ENCODE data around the gene PLEK2.

The PLEK2 gene

DNA sequence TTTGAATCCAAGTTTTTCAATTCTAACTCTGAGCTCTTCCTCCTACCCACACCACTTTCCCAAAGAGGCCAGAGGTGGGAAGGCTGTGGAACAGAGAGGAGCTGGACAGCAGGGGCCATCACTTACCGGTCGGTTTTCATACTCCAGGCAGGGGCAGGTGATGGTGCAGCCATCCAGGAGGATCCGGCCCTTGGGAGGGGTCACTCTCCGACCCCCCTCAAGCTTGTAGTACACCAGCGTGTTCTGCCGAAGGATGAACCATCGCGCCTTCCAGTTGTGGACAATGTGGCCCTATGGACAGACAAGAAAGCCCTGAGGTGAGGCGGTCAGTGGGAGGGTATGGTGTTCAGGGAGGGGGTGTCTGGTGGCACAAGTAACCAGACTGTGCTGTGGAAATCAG is 14.4 kb downstream of the PLEK2 start:
- no peak for DNase-seq (ENCODE audit: low spot score)

DNA sequence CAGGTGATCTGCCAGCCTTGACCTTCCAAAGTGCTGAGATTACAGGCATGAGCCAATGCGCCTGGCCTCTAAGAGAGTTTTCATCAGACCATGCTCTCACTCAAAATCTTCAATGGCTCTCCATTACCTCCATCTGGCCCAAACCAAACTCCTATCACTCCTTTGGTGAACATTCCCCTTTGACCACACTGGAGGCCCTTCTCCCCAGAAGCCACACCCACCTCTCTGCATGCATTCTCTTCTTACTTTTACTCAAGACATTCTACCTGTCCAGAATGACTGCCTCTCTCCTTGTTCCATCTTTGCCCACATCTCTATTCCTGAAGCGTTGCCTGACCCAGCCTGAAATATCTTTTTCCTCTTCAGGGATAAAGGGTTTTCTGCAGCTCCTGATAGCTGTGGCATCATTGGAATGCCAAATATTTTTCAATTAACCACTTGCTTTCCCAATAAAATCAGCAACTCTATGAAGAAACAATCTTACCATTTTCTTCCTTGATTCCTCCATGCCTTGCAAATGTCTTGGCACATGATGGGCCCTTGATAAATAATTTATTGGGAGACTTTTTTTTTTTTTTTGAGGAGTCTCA is 15.5 kb downstream of the PLEK2 start:
- no peak for DNase-seq (ENCODE audit: low spot score)

DNA sequence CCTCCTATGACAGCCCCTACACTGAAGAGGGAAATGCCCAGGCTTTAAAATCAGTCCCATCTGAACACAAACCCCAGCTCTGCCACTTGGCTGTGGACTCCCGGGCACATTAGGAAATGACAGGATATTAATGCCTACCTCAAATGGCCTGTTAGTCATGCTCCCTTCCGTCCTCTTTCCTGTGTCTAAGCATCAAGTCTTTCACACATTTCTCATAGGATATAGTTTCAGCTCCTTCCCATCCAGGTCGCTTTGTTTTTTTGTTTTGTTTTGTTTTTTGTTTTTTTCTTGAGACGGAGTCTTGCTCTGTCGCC is 16.1 kb downstream of the PLEK2 start:
- DNase-seq (ENCODE audit: low spot score), result no peak

DNA sequence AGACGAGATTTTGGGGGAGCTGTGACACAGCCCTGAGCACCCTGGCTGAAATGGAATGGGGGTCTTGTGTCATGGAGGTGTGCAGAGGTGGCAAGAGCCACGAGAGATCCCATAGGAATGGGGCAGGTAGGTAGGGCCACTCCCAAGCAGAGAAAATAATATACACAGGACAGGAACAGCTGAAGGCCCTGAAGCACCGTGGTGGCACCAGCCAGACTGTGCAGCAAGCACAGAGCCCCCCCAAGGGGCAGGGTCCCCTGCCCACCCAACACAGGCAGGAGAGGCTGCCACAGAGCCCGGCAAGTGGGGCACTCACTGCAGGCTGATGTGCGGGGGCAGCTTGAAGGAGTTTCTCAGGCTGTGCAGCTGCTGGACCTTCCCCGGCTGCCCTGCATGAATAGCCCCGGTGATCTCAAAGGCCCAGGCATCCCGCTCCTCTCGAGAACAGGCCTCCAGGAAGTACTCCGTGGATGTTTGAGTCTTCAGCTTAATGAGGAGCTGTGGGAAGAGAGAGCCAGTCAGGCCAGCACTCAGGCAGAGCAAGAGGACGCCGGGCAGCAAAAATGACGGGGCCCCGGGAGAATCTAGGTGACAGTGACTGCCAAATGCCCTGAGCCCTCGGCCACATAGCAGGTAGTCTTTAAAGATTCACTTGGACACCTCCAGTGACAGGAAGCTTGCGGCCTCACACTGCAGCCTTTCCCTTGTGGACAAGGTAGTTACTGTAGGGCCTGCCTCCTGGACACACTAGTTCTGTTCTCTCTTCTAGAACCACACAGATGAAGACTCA is 16.7 kb downstream of the PLEK2 start:
- DNase-seq (ENCODE audit: low spot score), result no peak

DNA sequence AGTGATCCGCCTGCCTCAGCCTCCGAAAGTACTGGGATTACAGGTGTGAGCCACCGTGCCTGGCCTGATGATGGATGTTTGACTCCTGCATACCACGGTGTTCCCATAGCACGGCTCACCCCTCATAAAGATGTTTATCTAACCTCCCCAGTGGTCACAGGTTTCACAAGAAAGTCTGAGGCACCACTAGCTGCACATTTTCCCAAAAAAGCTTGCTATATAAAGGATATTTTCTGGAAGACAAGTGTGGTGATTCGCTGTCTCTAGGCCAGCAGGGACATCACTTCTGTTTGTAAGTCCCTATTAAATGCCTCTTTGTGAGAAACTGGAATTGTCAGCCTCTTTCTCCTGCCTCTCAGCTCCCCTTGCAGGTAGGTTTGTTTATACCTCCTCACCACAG is 18.3 kb downstream of the PLEK2 start:
- no peak for DNase-seq (ENCODE audit: low spot score)

DNA sequence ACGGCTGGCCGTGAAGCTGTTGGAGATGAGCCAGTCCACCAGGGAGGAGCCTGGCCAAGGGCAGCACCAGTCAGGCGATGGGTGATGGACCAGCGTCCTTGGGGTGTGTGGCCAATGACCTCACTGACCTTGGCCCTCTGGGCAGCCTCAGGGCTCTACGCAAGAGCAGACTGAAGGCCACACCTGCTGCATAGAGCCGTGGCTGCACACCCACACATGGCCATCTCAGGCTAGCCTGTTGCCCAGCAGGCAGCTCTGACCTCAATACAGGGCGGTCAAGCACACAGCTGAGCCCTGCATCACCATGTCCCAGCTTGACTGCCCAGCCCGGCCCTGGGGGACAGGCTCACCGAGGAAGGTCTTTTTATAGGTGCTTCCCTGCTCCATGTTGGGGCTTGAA is 19.2 kb downstream of the PLEK2 start:
- DNase-seq (ENCODE audit: low spot score), result no peak

DNA sequence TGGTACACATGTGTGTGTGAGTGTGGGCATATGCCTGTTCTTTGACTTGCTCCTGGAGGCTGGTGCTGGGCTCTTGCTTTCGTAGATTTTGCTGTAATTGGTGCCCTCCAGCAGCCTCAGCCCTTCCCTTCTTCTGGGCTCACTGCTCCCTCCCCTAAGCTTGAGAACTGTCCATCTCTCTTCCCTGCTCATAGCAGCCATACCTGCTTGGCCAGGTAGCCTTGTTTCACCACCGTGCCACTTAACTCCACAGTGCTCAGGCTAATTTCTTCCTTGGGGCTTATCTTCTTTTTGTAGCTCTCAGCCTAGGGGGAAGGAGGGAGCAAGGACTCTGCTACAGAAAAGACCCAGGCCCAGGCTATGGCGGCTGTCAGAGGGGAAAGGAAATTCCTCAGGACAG is 19.8 kb downstream of the PLEK2 start:
- DNase-seq (ENCODE audit: low spot score), result no peak

DNA sequence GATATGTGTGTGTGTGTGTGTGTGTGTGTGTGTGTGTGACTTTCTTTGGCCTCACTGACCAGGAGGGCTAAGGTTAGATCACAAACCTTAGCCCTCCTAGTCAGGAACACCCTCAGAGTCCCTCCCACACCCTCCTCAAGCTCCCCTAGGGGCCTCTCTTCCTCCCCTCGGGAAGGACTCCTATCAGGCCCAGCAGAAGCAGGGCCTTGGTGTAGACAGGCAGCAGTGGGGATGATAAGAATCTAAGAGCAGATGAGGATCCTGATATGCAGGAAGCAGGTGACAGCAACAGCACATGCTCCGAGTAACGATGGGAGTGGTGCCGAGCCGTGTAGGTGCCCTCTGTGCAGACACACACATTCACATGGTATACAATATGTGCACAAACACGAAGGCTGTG is 20.7 kb downstream of the PLEK2 start:
- DNase-seq (ENCODE audit: low spot score), result no peak

DNA sequence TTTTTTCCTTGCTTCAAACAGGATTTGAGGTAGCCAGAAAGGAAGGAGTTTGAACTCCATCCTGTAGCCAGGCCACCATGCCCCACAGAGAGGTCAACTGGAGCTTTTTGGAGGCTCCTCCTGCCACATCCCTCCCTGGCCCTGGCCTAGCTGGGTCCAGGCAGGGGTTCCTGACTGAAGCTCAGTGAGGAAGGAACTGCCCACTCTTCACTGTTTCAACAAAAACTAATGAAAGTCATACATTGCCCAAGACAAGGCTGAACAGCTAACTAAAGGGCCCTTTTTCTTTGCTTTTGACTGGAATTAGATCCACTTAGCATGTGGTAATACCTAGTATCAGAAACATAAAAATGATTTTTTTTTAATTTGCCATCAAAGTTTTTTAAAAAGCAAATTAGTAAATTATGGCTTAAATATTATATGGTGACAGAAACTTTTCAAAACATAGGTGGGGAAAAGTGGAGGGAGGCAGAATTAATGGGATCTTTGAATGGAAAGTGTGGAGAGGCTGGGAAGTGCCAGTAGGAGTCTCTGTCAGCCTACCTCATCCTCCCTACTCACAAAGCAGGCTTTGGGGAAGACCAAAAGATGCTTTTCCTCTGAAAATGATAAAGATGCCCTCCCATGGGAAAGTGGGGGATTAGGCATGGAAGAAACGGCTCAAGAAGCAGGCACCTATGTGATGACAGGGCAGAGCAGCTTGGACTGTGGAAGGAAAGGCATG is 22.0 kb downstream of the PLEK2 start:
- no peak for DNase-seq (ENCODE audit: low spot score)

DNA sequence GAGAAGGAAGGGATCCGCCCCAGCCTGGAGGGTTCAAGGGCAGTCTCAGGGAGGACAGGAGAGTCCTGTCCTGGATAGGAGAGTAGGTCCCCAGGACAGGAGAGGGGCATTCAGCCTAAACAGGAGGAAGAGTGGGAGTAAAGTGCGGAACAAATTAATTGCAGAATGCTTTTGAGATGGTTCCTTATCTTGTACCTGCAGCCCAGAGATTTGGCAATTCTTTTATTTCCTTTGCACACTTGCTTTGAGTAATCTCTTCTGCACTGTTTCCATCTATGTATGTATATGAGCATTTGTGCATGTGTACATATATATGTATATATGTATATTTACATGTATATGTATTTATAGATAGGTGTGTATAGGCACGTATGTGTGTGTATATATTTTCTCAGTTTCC is 22.7 kb downstream of the PLEK2 start:
- DNase-seq (ENCODE audit: low spot score), result no peak

DNA sequence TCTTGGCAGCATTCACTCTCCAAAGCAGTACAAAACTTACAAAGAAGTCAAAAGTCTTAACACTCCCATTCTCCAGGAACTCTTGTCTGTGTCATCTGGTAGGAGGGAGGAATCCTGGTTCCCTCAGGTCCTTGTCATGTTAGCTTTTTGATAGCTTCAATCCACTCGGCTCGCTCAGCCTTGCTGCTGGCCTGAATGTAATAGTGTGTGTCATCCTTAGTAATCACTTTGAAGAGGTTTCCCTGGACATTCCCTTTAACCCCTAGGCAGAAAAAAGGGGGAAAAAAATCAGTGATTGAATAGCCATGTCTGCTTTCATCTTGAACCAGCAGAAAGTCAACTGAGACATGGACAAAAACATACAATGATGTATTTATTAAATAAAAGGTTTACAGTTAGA is 24.8 kb downstream of the PLEK2 start:
- no peak for DNase-seq (ENCODE audit: low spot score)

DNA sequence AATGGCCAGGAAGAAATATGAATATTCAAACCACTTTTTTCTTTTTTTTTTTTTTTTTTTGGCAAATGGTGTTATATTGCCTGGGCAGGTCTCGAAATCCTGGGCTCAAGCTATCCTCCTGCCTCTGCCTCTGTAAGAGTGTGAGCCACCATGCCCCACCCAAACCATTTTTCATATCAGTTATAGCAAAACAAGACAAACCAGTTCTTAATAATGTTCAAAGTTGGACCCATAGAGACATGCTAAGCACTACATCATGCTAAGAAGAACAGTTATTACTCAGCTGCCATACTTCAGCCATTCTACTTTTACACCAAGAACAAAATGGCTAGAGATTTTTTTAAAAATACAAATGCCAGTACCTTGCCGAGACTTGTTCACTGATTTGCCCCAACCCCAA is 26.3 kb downstream of the PLEK2 start:
- DNase-seq (ENCODE audit: low spot score), result no peak

DNA sequence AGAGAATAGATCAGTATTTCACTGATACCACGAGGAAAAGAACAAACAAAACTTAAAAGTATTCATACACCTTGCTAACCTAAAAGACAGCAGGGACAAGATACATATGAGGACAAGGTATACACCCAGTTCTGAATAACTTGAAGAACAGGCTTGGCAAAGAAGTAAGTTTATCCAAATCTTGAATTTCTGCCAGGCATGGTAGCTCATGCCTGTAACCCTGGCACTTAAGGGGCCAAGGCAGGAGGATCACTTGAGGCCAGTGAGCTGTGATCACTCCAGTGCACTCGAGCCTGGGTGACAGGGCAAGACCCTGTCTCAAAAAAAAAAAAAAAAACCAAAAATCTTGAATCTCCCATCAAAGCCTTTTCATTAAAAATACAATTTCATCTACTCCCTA is 26.8 kb downstream of the PLEK2 start:
- DNase-seq (ENCODE audit: low spot score), result no peak

DNA sequence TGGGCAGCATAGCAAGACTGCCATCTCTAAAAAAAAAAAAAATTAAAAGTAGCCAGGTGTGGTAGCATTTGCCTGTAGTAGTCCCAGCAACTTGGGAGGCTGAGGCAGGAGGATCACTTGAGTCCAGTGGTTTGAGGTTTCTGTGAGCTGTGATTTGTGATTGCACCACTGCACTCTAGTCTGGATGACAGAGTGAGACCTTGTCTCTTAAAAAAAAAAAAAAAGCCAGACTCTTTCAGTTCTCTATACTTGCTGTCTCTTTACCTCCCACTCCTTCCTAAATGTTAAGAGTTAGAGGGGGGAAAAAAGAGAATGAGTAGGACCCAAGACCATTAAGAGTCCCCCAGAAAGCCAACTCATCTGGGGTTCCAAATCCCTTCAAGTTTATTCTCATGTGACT is 34.0 kb downstream of the PLEK2 start:
- no peak for DNase-seq (ENCODE audit: low spot score)

DNA sequence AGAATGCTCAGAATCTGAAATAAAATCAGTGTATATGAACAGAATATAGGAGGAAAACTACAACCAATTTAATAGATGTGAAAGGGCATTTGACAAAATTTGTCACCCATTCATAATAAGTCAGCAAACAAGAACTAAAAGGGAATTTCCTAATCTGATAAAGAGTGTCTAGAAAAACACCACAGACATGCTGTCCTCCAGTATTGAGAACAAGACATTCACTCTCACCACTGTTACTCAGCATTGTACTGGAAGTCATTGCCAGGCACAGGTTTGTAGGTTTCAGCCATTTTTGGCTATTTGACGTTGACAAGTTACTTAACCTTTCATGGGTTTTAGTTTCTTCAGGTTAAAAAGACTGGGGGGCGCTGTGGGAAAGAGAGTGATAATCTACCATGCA is 38.6 kb downstream of the PLEK2 start:
- no peak for DNase-seq (ENCODE audit: low spot score)

DNA sequence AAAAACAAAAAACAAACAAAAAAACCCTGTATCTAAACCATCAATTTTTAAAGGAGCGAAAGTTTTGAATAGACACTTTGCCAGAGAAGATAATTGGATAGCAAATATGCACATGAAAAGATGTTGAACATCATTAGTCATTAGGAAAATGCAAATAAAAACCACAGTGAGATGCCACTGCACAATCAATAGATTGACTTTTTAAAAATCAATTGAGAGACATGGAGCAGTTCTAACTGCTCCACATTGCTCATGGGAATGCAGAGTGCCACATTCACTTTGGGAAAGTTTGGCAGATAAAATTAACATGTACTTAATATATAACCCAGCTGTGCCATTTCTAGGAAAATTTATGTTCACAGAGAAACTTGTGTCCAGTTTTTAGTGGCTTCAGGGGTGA is 39.1 kb downstream of the PLEK2 start:
- no peak for DNase-seq (ENCODE audit: low spot score)

DNA sequence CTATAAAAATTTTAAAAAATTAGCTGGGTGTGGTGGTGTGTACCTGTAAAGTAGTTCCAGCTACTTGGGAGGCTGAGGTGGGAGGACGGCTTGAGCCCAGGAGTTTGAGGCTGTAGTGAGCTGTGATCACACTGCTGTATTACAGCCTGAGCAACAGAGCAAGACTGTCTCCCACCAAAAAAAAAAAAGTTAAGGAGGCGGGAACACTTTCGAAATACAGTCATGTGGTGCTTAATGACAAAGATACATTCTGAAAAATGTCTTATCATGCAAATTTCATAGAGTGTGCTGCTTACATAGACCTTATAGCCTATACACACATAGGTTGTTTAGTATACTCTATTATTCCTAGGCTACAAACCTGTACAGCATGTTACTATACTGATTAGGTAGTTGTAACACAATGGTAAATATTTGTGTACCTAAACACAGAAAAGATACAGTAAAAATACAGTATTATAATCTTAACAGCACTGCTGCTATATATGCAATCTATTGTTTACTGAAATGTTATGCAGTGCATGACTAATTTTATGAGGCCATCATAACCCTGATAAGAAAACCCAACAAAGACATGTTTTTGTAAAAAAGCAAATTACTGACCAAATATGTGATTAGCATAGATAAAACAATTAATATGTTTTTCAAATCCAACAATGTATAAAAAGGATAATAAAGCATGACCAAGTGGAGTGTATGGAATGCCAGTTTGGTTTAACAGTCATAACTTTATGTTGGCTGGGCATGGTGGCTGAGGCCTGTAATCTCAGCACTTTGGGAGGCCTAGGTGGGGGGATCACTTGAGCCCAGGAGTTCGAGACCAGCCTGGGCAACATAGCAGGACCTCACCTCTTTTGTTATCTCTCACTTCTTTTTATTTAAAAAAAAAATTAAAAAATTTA is 40.5 kb downstream of the PLEK2 start:
- DNase-seq (ENCODE audit: low spot score), result no peak

DNA sequence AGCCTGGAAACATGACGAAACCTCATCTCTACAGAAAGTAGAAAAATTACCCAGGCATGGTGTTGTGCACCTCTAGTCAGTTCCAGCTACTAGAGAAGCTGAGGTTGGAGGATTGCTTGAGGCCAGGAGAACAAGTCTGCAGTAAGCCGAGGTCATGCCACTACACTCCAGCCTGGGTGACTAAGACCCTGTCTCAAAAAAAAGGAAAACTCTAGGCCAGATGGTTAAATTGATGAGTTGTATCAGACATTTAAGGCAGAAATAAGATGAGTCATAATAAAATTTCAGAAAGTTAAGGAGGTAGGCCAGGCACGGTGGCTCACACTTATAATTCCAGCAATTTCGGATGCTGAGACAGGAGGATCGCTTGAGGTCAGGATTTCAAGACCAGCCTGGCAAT is 41.1 kb downstream of the PLEK2 start:
- no peak for DNase-seq (ENCODE audit: low spot score)

DNA sequence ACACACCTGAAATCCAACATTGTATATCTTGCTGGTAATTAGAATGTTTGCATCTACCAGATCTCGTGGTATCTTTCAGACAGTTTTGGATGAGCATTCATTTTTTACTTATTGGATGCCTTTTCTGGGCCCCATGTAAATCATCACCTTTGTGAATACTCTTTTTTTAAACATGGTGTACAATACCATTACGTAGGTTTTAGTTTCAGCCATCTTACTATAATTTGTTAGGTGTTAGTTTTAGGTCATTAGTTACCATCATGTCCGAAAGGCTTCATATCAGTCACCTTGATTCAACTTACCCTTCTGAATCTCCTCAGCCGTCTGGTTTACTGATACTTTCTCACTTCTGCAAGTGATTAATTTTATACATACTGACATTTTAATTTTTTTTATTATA is 46.5 kb downstream of the PLEK2 start:
- no peak for DNase-seq (ENCODE audit: low spot score)

DNA sequence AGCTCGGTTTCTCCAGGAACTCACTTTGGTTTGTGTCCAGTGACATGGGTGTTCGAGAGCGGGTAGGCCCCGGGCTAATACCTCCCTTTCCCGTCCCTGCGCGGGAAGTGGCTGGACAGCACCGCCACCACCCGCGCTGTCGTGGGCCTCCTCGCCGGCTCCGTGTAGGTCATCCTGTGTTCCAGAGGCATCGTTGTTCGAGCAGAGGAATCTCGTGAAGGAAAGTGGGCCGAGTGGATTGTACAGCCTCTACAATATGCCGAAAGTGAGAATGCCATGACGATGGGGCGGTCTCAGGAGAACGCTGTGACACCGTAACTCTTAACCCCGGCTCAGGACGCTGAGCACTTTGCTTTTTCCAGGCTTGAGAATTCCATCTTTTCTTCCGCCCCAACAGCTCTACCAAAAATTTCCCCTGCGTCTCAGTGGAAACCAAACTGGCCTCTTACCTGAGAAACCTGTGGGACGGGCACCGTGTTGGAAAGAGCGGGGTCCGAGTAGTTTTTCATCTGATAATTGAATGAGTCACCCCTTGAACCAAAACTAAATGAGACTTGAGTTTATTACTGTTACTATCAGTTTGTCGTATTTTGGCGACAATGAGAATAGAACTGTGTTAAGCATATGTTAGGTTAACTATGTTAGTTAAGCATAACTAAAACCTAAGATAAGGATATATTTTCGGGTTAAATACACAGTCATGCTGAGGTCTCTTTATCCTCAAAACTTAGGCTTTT is 51.3 kb downstream of the PLEK2 start:
- no peak for DNase-seq (ENCODE audit: low spot score)

DNA sequence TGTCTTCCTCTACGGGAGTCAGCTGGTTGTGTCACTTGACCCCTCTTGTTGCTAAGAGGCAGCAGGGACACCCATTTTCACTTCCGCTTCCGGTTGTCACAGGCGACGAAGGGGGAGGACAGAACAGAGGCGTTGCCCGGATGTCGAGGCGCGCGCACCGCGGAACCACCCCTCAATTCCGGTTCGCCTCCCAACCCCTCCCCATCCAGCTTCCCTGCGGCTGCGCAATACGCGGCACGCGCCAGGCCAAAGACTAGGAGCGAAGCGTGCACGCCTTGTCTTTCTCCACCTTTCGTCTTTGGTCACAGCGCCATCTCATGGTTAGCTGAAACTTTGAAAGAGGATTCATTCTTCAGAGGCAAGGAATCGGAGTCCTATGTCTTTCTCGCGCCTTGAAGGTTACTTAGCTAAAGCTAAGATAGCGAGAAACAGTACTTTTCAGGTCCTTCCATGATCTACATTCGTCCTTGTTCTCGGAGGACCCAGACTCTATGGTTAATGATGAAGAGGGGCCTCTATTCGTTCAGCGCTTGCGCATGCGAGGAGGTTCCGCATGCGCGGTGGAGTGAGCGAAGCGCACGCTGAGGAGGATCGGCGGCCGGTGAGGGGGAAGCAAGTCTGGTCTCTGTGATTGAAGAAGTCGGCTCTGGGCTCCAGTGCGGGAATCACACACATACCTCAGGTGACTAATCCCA is 52.0 kb downstream of the PLEK2 start, which contains the start of the genes ATP6V1D and EIF2S1:
TSS of gene ATP6V1D (minus strand) at position 30 of the 695 bp plus-strand sequence. CDS start 106 bp downstream, outside the sequence.
TSS of gene EIF2S1 (plus strand) at position 554 of the 695 bp plus-strand sequence. CDS start 4,440 bp downstream, outside the sequence.
- DNase-seq (ENCODE audit: low spot score), result peak; percentile 100

All from globus pallidus (tissue), 1 donor.